Activated CD8-positive, alpha-beta memory T cell treated with anti-CD3 and anti-CD28 coated beads, Interleukin-2, amount 50 U/mL, for 24 hours (primary cell): Measurements from ENCODE around the gene GTSE1.
"Not testable (repeated sequence)": the region's sequence is repeated elsewhere in the genome, so short reads cannot be mapped to it uniquely, and the experiment has no call there.

Experiments used
- DNase-seq: peaks from one replicate; pipeline ENCODE4 v3.0.0-alpha.2; 2020; ENCODE audit errors: extremely low read depth

GTSE1 gene

DNA sequence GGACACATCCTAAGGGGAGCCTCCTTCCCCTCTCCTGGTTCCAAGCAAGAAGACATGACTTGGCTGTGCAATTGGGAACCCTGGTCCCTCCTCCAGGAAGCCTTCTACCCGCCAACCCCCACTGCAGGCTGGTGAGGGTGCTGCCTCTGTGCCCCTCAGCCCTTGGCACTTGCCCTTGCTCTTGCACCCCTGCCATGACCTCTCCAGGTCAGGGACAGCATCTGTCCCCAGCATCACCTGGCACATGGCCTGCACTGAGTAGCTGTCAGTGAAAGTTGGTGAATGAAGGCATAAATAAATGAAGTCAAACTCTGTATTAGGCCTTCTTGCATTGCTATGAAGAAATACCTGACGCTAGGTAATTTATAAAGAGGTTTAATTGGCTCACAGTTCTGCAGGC lies 1.9 kb upstream of the GTSE1 start:
- no peak for DNase-seq

DNA sequence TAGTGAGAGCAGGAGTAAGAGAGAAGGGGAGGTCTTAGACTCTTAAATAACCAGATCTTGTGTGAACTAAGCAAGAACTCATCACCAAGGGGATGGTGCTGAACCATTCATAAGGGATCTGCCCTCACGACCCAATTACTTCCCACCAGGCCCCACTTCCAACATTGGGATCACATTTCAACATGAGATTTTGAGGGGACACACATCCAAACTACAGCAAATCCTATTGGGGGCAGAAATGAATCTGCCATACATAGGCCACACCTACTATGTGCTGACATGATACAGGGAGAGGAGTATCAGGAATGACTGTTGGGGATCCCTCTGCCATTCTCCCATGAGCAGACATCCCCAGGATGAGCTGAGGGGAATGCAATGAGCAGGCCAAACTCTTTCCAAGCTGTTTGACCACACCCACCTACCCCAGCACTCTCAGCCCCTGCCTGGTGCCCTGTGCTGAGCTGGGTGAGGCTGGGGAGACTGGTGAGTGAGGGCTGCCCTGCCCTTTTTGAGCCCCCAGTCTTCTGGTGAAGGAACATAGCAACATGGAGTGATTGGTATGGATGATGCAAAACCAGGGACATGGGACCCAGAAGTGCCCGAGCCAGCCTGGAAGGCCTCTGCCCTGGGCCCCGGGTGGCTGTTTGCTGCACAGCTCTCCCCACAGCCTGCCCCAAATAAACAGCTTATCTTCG lies 1.2 kb upstream of the GTSE1 start:
- DNase-seq, result no peak

DNA sequence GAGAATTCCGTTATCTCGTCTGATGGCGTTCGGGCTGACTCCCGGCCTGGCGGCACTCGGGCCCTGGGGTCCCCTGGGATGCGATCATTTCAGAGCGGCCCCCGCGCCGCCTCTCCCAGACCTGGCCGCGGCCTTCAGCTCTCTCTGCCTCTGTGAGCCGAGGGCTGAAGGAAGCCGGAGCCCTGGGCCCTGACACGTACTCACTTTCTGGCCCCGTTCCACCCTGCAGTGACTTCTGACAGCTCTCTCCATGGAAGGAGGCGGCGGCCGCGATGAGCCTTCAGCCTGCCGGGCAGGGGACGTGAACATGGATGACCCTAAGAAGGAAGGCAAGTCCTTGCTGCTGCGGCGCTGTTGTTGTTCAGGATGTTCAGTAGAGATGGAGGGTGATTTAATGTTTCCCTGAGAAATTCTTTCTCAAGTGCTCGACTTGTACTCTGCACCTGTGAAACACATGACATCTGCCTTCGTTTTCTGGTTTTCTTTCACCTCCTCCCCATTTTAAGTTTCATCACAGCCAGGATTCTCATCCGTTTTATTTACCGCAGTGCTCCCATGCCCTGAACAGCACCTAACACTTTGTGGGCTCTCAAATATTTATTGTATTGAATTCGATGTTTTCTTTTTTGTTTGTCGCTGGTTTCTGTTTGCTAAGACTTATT lies 612 bp downstream of the GTSE1 start:
- no peak for DNase-seq

DNA sequence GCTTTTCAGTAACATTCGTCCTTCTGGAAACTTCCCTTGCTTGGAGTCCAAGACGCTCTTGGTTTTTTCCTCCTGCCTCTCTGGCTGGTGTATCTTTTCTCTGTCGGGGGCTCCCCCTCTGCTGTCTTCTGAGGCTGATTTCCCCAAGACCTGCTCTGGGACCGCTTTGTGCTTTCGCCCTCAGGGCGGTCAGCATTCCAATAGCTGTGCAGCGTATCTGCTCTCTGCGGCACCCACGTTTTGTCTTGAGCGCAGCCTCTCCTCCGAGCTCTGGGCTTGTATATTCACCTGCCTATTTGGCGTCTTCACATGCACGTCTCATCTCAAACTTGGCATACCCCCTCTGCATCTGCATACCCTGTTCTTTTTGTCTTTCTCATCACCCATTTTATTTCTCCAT lies 2.4 kb downstream of the GTSE1 start:
- no peak for DNase-seq

DNA sequence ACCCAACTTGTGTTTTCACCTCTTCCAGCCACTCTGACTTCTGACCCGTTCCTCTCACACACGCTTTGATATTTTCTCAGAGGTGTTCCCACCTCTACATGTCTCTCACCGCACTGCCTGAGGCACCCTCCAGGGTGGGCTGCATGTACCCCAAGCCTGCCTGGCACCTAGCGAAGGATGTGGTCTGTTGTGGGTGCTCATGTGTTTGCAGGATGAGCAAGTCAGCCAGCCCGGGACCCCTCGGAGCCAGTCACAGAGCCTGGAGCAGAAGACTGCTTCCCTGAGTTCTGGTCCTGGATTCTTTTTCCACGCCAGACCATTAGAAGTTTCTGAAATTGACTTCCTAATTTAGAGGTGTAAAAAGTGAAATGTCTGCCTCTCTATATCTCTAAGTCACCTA lies 3.8 kb downstream of the GTSE1 start:
- DNase-seq, result no peak

DNA sequence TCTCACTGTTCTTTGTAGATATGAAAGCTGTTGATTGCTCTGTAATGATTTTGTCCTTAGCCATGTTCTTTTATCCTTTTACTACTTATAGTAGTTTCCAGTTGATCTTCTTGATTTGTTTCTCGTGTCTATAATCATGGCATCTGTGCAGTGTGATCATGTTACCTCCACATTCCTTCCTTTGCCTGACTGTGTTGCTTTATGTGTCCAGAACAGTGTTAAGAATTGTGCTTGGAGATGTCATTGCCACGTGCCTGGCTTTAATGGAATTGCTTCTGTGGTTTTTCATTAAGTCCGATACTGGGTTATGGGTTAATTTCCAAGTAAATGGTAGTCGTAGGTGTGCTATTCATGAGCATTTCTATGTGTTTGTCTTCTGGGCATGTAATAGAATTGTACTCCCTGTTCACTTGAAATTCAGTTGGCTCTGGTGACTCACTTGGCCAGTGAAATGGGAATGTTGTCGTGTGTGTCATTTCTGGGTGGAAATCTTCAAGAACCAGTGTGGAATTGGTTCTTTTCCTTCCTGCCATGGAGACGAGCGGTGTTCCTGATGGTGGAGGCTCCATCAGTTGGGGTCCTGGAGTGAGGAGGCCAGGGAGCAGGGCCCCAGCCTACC lies 6.8 kb downstream of the GTSE1 start:
- DNase-seq, result no peak

DNA sequence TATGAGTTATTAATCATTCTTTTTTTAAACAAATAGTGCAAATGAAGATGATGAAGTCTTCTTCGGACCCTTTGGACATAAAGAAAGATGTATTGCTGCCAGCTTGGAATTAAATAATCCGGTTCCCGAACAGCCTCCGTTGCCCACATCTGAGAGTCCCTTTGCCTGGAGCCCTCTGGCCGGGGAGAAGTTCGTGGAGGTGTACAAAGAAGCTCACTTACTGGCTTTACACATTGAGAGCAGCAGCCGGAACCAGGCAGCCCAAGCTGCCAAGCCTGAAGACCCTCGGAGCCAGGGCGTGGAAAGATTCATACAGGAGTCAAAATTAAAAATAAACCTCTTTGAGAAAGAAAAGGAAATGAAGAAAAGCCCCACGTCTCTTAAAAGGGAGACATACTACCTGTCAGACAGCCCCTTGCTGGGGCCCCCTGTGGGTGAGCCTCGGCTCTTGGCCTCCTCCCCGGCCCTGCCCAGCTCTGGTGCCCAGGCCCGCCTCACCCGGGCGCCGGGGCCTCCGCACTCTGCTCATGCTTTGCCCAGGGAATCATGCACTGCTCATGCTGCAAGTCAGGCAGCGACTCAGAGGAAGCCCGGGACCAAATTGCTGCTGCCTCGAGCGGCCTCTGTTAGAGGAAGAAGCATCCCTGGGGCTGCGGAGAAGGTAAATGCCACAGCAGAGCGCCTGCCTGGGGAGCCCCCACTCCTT lies 11.8 kb downstream of the GTSE1 start:
- no peak for DNase-seq

DNA sequence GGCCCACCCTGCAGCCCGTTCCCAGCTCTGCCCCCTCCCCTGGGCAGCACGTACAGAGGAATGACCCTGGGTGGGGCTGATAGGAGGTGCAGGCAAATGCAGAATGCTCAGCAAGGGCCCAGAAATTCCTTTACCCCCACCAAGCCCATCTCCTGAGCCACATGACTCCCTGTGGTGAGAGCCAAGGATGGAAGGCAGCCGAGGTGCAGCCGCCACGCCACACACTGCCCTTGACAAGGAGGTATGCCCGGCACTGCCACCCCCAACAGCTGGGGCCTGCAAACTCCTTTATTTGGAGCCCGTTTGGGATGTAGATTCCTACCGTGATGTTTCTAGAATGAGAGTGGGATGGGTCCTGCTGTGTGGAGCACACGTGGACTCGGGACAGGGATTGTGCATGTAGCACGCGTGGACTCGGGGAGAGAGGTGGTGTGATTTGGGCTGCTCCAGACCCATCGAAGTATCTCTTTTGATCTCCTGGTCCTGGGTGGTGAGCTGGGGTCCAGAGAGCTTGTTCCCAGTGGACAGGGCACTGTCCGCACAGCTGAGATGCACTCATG lies 12.9 kb downstream of the GTSE1 start:
- DNase-seq, result no peak

DNA sequence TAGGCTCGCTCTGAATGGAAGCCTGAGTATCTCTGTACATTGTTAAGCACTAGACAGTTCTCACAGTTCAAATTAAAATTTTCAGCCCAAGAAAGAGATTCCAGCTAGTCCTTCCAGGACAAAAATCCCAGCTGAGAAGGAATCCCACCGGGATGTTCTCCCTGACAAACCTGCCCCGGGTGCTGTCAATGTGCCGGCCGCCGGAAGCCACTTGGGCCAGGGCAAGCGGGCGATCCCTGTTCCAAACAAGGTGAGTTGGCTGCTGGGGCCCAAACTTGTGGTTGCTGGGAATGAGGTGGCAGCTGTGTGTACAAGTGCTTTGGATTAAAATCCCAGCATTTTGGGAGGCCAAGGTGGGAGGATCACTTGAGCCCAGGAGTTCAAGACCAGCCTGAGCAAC lies 15.4 kb downstream of the GTSE1 start:
- DNase-seq, result no peak

DNA sequence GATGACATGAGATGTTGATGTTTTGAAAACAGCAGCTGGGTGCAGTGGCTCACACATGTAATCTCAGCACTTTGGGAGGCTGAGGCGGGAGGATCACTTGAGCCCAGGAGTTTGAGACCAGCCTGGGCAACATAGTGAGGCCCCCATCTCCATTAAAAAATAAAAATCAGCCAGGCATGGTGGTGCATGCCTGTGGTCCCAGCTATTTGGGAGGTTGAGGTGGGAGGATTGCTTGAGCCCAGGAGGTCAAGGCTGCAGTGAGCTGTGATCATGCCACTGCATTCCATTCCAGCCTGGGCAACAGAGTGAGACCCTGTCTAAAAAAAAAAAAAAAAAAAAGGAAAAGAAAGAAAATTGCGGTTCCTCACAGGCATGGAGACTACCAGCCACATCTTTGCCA lies 16.2 kb downstream of the GTSE1 start:
- DNase-seq, result not testable (repeated sequence)

DNA sequence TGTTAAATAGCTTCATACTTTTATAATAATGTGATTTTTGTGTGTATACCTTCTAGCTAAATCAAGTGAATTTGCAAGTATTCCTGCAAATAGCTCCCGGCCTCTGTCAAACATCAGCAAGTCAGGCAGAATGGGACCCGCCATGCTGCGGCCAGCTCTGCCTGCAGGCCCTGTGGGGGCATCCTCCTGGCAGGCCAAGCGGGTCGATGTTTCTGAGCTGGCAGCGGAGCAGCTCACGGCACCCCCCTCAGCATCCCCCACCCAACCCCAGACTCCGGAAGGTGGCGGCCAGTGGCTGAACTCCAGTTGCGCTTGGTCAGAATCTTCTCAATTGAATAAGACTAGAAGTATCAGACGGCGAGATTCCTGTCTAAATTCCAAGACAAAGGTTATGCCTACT lies 19.3 kb downstream of the GTSE1 start:
- DNase-seq, result no peak

DNA sequence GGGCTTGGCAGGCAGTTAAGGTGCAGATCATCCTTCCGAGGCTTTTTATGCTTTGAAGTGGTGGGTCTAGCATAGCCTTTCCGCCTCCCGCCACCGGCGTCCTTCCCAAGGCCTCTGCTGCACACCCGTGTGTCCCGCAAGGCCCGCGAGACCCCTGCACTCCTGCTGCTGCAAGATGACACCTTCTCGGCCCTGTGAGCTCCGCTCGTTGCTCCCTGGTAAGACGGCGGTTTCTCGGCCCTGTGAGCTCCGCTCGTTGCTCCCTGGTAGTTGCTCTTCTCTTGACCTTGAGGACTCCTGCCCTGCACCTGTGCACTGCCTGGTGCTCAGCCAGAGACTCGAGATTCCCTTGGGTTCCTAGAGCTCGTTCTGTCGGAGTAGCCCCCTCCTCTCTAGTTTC lies 21.0 kb downstream of the GTSE1 start:
- DNase-seq, result no peak

DNA sequence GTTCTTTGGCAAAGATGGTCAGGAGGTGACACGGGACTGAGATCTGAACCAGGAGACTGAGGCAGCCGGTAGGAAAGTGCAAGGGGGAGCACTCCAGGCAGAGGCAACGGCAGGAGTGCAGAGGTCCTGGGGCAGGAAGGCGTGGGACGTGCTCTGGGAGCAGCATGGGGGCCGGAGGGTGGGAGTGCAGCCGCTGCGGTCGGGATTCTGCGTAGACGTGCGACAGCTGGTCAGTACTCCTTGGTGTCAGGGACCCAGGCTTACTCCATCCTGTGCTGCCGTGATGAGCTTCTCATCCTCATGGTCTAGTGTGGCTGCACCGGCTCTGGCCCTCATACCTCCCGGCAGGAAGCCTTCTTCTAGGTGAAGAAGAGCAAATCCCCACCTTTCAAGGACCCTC lies 21.9 kb downstream of the GTSE1 start:
- no peak for DNase-seq

DNA sequence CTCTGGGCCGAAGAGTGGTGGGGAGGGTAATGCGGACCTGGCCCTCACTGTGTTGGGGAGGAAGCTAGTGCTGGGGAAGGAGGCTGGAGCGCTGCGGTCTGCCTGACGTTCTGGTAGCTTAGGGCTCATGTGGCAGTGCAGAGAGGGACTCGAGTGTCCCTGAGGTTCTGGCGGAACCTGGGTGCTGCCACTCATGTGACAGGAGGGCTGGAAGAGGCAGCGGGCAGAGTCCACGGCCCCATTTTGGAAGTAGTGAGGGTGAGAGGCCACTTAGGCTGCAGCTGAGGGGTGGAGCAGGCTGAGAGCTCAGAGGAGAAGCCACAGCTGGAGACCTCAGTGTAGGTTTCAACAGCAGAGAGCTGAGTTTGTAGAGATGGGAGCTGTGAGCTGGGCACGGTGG lies 22.6 kb downstream of the GTSE1 start:
- DNase-seq, result no peak

DNA sequence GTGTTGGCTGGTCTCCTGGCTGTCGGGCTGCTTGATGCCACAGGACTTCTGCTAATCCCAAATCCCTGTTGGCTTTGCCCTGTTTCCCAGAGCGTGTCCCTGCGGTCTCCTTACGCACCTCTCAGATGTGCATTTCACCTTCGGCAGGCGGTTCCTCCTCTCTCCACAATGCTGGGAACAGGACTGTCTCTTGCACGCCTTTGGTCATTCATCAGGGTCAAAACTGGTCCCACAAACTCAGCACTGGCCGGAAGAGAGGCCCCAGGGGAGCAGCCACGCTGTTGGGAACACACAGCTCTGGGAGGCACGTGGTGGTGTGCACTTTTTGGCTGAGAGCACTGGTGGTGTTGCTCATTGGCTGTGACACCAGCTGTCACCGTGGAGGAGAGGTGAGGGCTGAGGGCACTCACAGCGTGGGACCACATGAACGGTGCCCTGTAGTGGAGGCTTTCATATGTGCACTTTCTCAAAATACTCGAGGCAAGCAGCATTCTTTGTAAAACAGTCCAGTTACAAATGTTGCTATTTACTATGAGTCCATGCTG lies 23.6 kb downstream of the GTSE1 start:
- no peak for DNase-seq

DNA sequence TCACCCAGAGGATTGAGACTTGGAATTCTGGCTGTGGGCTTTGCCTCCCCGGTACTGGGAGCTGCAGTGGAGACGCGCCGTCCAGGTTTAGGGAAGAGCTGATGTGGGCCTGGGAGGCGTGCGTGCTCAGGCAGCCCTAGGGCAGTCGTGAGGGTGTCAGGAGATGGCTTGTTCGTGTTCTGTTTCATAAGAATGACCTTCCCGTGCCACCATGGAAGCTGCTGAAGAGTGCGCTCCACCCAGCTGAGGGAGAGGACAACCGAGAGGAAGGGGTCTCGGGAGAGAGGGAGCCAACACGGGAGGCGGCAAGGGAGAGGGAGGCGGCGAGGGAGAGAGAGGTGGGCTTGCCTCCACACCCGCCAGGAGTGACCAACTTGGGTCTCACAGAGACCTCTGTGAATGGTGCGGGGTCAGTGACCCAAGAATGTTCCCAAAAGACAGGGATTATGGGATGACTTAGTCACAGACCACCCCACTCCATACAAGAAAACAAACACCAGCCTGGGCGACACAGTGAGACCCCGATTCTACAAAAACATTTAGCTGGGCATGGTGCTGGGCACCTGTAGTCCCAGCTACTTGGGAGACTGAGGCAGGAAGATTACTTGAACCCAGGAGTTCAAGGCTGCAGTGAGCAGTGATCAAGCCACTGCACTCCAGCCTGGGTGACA lies 24.2 kb downstream of the GTSE1 start:
- DNase-seq, result no peak

DNA sequence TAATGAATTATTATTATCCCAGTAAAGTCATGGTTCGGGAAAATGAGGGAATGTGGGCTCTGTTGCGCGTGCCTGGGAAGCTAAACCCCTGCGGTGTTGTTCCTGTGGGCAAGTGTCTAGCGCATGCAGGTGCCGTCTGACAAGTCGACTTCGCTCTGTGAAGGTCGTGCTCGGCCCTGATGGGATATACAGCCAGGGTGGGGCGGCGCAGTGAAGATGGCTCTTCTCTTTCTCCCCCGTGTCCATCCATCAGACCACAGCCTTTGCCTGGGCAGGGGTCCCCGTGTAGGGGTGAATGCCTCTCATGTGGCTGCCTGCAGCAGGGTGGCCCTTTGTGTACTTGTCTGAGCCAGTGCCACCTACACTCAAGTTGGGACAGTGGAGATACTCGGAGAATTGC lies 26.0 kb downstream of the GTSE1 start:
- DNase-seq, result no peak

DNA sequence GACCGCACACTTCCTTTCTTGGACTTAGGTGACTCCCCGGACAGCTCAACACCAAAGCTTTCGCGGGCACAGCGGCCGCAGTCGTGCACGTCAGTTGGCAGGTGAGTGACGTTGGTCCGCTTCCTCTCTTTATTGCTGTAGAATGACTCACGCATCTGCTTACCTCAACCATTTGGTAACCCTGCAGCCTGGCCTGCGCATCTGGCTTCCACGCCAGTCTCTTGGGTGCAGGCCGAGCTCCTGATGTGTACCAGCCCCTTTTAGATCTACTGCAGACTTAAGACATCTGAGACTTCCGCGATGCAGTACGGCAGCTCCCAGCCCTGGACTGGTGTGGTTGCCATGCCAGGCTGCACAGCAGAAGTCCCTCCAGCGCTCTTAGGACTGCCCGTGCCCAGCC lies 26.5 kb downstream of the GTSE1 start:
- no peak for DNase-seq

DNA sequence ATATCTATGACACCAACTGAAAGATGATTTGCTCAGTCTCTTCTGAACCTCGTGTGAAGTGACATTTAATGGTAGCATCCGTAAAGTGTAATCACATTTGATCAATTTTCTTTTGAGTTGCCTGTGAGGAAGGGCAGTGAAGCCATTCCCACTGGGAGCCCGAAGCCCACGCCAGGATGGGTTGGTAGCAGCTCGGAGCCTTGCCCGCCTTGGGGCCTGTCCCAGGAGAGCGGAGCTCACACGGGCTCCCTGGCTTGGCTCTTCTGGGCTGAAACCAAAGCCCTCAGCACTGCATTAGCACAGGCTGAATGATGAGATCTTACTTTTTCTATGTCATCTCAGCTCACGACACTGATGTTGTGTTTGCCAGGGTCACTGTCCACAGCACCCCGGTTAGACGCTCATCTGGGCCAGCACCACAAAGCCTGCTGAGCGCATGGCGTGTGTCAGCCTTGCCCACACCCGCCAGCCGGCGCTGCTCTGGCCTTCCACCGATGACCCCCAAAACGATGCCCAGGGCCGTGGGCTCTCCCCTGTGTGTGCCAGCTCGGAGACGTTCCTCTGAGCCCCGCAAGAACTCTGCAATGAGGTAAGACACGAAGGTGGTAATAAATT lies 29.5 kb downstream of the GTSE1 start:
- DNase-seq, result no peak

DNA sequence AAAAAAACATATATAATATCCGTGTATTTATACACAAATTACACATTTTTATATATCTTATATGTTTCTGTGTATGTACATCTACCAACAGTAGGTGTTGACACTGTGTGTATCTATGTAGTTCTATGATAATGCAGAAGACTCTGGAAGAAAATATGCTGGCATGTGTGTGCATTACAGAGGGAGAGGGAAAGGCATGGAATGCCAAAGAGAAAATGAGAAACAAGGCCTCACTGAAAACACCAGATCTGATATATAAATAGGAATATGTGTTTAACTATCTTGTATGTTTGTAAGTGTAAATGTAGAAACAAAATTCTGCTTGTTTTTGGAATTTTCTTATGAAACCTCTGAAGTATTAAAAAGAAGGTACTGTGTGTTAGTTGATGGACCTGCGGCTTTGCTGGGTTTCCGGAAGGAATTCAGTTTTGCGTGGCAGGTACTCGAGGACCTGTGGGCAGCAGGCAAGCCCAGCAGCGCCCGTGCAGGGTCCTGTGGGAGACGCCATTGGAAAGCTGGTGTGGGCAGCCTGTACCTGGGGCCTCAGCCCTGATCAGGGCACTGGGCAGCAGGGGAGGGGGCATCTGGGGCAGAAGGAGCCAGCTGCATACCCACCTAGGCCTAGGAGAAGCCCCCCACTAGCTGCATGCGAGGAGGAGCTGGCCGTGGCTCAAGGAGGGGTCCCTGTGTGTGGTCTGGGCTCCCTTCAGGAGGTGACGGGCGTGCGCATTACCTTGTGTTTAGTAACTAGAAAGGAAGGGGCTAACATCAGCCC lies 31.2 kb downstream of the GTSE1 start:
- no peak for DNase-seq
